HG03342 (cell line): ENCODE data around the gene KDM4C.
"Not testable (repeated sequence)": the region's sequence is repeated elsewhere in the genome, so short reads cannot be mapped to it uniquely, and the experiment has no call there.

Source experiments
- ATAC-seq: cut with Tn5 transposase; IDR thresholded peaks from one replicate; pipeline ENCODE4 v1.9.1; 2021; ENCODE audit warnings: mild to moderate bottlenecking, moderate library complexity; ENCODE audit not compliant: unreplicated experiment

KDM4C gene

GRCh38 chr9:6802926-6803325, 45.2 kb downstream of the KDM4C start:
- no peak for ATAC-seq

GRCh38 chr9:6805532-6805931, 47.8 kb downstream of the KDM4C start:
- no peak for ATAC-seq

GRCh38 chr9:6806318-6806717, 48.5 kb downstream of the KDM4C start:
- not testable (repeated sequence) for ATAC-seq

- not testable (repeated sequence) for ATAC-seq
Measured at GRCh38 chr9:6807669-6808068, 49.9 kb downstream of the KDM4C start.

- no peak for ATAC-seq
Measured at GRCh38 chr9:6811436-6811835, 53.7 kb downstream of the KDM4C start.

- ATAC-seq, result no peak
Measured at GRCh38 chr9:6816581-6816980, 58.8 kb downstream of the KDM4C start.

GRCh38 chr9:6818292-6818922, 60.6 kb downstream of the KDM4C start:
- ATAC-seq, result no peak

- ATAC-seq, result no peak
Measured at GRCh38 chr9:6819112-6819511, 61.3 kb downstream of the KDM4C start.

- no peak for ATAC-seq
Measured at GRCh38 chr9:6819529-6819928, 61.8 kb downstream of the KDM4C start.

GRCh38 chr9:6822696-6823095, 64.9 kb downstream of the KDM4C start:
- no peak for ATAC-seq

- ATAC-seq, result peak; percentile 53
Measured at GRCh38 chr9:6827439-6828145, 69.8 kb downstream of the KDM4C start.

GRCh38 chr9:6829027-6829426, 71.3 kb downstream of the KDM4C start:
- ATAC-seq, result no peak

GRCh38 chr9:6829536-6829935, 71.8 kb downstream of the KDM4C start:
- ATAC-seq, result no peak

GRCh38 chr9:6833518-6834192, 75.9 kb downstream of the KDM4C start:
- ATAC-seq, result no peak

GRCh38 chr9:6834306-6834705, 76.5 kb downstream of the KDM4C start:
- no peak for ATAC-seq

GRCh38 chr9:6838158-6838557, 80.4 kb downstream of the KDM4C start:
- ATAC-seq, result no peak

GRCh38 chr9:6842584-6842947, 84.8 kb downstream of the KDM4C start:
- no peak for ATAC-seq

- no peak for ATAC-seq
Measured at GRCh38 chr9:6843742-6844141, 86.0 kb downstream of the KDM4C start.

GRCh38 chr9:6844267-6844666, 86.5 kb downstream of the KDM4C start:
- no peak for ATAC-seq

- ATAC-seq, result no peak
Measured at GRCh38 chr9:6845128-6845826, 87.5 kb downstream of the KDM4C start.

GRCh38 chr9:6845880-6846279, 88.1 kb downstream of the KDM4C start:
- no peak for ATAC-seq
